HG02798 (cell line): ENCODE data around the gene TALDO1.
A peak's percentile ranks its signal among the peaks of the same experiment; 100 is the strongest.

Experiments
- ATAC-seq: cut with Tn5 transposase; IDR thresholded peaks from one replicate; pipeline ENCODE4 v1.9.1; 2021; ENCODE audit warnings: mild to moderate bottlenecking; ENCODE audit not compliant: unreplicated experiment, poor library complexity

Gene TALDO1

GRCh38 chr11:765025-765801 lies 17.9 kb downstream of the TALDO1 start:
- ATAC-seq: no peak

GRCh38 chr11:765802-766091 lies 18.5 kb downstream of the TALDO1 start:
- no peak for ATAC-seq

GRCh38 chr11:766106-766935 lies 19.1 kb downstream of the TALDO1 start:
- no peak for ATAC-seq

- no peak for ATAC-seq
Observed at GRCh38 chr11:766936-767210, 19.6 kb downstream of the TALDO1 start.

- no peak for ATAC-seq
Observed at GRCh38 chr11:767238-767637, 20.0 kb downstream of the TALDO1 start.

GRCh38 chr11:769887-770641 lies 22.8 kb downstream of the TALDO1 start:
- ATAC-seq: no peak

- ATAC-seq: no peak
Observed at GRCh38 chr11:770642-771616, 23.7 kb downstream of the TALDO1 start.

GRCh38 chr11:771617-772204 lies 24.4 kb downstream of the TALDO1 start:
- ATAC-seq: no peak

- ATAC-seq: no peak
Observed at GRCh38 chr11:772429-773390, 25.4 kb downstream of the TALDO1 start.

GRCh38 chr11:773425-773824 lies 26.2 kb downstream of the TALDO1 start:
- ATAC-seq: no peak

GRCh38 chr11:773830-774229 lies 26.6 kb downstream of the TALDO1 start:
- ATAC-seq: no peak

- no peak for ATAC-seq
Observed at GRCh38 chr11:774873-775592, 27.8 kb downstream of the TALDO1 start.

GRCh38 chr11:776263-776560 lies 28.9 kb downstream of the TALDO1 start:
- ATAC-seq: no peak

- ATAC-seq: peak; percentile 47
Observed at GRCh38 chr11:776561-777287, 29.5 kb downstream of the TALDO1 start.

GRCh38 chr11:777288-778255 lies 30.3 kb downstream of the TALDO1 start, which contains the start of gene GATD1:
TSS of gene GATD1 (minus strand) at chr11:777487. CDS start at chr11:777462, 25 bp downstream.
- peak; percentile 88 for ATAC-seq
